Lung microvascular endothelial cell (primary cell): Measurements from ENCODE around the gene PMPCB. TPM values are rescaled to one million over a fixed set of nuclear protein-coding genes. Genes with fewer than 3 reads are reported as not detected.
"Not testable (repeated sequence)": the region's sequence is repeated elsewhere in the genome, so short reads cannot be mapped to it uniquely, and the experiment has no call there.

Experiments used
- DNase-seq, 2 donors: peaks; one replicate each; pipeline versions ENCODE4 v3.0.0 to v3.0.0-alpha.2; 2010; ENCODE audit warnings: low read depth in 2 of 2
- total RNA-seq: library from RNA; depleted of rRNA; stranded (reverse); fragments of >200 nt; gene quantifications from 2 replicates; pipeline ENCODE4 v1.2.1, GENCODE V29; 2014

PMPCB gene
- 22.6 and 31.8 TPM in 2 replicates for total RNA-seq

GRCh38 chr7:103296901-103297836 is at the start of gene PMPCB:
TSS of gene PMPCB (plus strand) at chr7:103297435. CDS start at chr7:103297460, 25 bp downstream.
- peak; percentile 88 to 89 for DNase-seq

GRCh38 chr7:103253699-103254506 is 43.3 kb upstream of the PMPCB start:
- DNase-seq: peak in 1 of 2 donors; percentile 24

DNA sequence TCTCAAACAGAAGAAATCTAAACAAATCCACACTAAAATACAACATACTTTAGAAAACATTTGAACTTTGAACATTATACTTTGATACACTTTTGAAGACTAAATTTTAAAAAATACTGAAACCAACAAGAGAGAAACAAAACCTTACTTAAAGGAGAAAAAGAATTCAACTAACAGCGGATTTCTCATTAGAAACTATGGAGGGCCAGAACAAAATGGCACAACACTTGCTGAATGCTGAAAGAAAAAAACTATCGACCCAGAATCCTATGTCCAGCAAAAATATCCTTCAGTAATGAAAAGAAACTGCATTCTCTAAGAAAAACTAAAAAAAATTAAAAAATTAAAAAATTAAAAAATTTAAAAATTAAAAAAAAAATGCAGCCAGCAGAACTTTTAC is 33.2 kb upstream of the PMPCB start:
- DNase-seq: not testable (repeated sequence)

GRCh38 chr7:103266229-103266628 is 31.0 kb upstream of the PMPCB start:
- DNase-seq: not testable (repeated sequence)

GRCh38 chr7:103273374-103273773 is 23.9 kb upstream of the PMPCB start:
- DNase-seq: not testable (repeated sequence)

GRCh38 chr7:103274867-103275266 is 22.4 kb upstream of the PMPCB start:
- not testable (repeated sequence) for DNase-seq

DNA sequence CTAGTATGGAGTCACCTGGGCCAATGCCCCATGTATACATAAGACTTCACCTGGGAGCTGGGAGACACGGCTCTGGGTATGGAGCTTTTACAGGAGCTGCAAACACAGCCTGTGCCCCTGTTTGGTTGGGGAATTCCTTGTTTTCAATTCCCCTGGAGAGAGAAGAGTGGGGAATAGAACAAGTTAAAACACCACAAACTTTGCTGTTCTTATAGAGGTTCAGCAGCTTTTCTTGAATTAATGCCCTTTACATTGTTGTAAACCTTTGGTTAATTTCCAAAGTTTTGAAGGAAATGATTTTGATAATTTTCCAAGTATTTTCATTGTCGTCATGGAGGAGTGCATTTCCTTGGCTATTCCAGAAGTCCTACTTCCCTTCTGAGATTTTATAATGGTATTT is 19.0 kb upstream of the PMPCB start:
- DNase-seq: not testable (repeated sequence)

GRCh38 chr7:103279636-103279962 is 17.6 kb upstream of the PMPCB start:
- DNase-seq: peak in 1 of 2 donors; percentile 8

DNA sequence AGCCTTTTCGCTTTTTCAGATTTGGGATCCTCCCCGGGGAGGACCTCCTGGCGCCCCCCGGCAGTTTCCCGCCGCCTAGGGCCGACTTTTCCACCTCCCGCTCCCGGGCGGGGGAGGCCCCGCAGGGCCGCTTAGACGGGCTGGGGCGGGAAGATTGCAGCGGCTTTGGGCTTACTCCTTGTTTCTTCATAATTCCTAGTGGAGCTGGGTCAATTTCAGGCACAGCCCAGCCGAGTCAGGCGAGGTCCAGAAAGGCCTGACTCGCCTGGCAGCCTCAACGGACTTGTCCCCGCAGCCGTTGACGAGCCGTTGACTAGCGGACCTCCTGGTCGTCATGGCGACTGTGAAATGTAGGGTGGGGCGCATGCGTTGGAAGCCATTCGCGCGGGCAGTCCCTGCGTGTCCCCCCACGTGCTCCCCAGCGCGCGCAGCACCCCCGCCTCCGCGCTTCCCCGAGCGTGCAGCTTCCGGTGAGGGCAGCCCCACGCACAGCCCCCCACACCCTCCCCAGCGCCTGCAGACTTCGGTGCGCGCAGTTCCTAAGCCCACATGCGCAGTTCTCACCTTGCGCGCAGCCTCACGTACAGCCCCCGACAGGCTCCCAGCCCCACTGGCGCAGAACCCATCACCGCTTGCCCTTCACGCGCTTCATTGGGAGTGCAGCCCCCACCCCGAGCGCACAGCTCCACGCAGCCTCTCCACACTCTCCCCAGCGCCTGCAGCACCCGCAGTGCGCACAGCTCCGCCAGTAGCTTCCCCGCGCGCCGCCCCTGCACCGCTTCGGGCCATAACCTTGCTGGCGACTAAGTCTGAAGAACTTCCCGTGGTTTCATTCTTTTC is 17.1 kb upstream of the PMPCB start:
- DNase-seq: peak; percentile 57 to 65

DNA sequence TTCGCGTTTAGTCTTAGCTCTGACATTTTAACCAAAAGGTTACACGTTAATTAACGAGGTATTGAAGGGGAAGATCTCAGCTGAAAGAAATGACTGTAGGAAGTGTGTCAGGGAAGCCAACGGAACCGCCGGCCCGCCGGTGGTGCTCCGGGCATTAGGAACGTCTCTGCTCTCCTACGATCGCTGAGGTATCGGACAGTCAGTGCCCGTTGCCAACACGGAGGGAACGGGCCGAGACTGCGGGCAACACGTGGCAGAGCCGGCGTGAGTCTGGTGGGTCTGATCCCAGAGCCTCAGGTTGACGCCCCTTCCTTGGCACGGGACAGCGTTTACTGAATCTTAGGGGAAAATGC is 16.5 kb upstream of the PMPCB start:
- peak in 1 of 2 donors; percentile 3 for DNase-seq

DNA sequence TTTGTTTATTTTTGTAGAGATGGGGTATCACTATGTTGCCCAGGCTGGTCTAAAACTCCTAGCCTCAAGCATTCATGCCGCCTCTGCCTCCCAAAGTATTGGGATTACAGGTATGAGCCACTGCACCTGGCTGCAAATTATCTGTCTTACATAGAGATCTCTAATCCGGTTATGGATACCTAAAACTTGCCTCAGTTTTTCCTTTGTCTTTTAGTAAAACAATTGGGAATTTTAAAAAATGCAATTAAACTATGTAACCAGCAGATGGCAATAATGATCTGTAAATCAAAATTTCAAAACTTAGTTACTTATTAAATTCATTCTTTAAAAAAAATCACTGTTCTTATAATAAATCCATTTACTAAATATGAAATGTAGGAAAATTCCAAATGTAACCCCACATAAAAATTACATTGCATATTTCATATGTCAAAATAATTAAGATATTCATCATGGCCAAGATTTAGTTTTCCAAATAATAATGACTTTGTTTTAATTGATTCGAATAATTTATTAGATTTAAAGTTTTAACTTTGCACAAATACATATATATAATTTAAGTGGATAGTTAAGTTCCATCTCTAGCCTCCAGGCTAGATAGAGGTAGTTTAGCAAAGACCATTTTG is 14.3 kb upstream of the PMPCB start:
- not testable (repeated sequence) for DNase-seq

- no peak for DNase-seq
Measured at GRCh38 chr7:103292122-103292521, 5.1 kb upstream of the PMPCB start.

DNA sequence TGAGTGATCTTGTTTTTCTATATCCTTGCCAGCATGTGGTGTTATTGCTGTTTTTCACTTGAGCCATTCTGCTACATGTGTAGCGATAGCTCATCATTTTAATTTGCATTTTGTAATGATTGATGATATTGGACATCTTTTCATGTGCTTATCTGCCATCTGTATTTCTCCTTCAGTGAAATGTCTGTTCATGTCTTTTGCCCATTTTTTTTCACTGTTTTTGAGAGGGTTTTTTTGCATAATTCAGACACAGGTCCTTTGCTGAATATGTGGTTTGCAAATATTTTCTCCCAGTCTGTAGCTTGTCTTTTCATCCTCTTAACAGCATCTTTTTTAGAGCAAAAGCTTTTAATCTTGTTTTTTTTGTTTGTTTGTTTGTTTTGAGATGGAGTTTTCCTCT is 3.7 kb upstream of the PMPCB start:
- DNase-seq: no peak

GRCh38 chr7:103297837-103298179 is 573 bp downstream of the PMPCB start:
- no peak for DNase-seq

- no peak for DNase-seq
Measured at GRCh38 chr7:103299660-103300059, 2.4 kb downstream of the PMPCB start.

DNA sequence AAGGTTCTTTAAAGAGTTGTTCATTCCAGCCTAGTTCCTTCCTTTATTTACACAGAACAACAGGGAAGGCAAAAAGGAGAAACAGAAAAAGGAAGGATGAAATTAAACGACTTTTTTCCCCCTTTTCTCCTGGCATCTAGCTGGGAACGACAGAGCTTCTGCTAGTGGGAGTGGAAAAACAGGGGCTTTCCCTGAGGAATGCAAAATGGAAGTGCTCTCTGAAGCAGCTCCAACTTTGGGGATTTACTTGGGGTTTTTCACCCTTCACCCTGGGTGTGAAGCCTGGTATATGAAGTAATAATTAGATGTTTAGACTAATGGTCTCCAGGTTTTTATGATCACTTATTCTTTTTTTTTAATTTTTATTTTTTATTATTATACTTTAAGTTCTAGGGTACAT is 4.2 kb downstream of the PMPCB start:
- no peak for DNase-seq

GRCh38 chr7:103307503-103308231 is 10.4 kb downstream of the PMPCB start:
- peak; percentile 12 to 32 for DNase-seq

GRCh38 chr7:103314852-103315251 is 17.6 kb downstream of the PMPCB start:
- no peak for DNase-seq

GRCh38 chr7:103316380-103316941 is 19.2 kb downstream of the PMPCB start:
- DNase-seq: no peak

DNA sequence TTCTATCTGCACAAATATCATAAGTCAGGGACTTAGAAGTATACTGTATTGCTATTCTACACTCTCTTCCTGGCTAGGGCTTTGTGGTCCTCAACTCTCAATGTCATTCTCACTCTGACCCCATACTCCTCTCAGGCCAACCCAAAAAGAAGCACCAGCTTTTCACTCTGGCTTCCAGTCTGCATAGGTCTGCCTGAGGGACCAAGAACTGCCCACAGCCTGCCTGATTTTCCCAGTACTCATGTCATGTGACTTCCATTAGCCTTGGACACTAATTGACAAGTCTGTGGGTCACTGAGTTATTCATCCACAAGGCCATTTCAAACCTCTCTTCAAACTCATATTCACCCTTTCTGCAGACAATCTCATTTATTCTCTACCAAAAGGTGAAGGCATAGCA is 19.8 kb downstream of the PMPCB start:
- DNase-seq: no peak
